ENCODE results near the gene COPS4.

GRCh38 chr4:82989575-82990429, 45.2 kb upstream of the COPS4 start:
- no peak for TF ChIP-seq CTCF (conservative IDR thresholded peaks at IDR 0.05)
- no peak for TF ChIP-seq ZFX (IDR thresholded peaks at IDR 0.05)

Measured in C4-2B (cell line).